ENCODE results near the gene MORN1.

The MORN1 gene

DNA sequence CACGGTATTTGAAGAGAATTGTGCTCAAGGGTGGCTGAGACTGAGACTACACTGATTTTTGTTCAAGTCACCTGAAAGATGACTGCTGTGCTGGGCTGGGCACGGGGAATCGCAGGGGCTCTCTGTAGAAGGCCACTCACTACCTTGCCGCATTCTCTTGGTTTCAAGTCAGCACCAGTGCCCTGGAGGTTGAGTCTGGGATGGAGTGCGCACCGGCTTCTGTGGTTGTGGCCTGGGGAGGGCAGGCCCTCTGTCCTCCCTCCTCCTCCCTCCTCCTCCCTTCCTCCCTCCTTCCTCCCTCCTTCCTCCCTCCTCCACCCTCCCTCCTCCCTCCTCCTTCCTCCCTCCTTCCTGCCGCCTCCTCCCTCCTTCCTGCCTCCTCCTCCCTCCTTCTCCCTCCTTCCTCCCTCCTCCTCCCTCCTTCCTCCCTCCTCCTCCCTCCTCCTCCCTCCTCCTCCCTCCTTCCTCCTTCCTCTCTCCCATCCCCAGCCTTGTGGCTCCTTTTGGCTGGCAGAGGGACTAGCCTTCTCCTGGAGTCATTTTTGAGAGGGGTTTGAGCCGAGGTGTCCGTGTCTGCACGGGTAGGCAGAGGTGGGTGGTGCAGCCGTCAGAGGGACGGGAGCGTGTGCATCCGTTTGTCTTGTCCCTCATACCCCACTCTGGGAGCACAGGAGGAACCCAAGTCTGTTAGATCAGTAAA lies 9.7 kb upstream of the MORN1 start:
- Histone ChIP-seq H3K36me3 (ENCODE audit: control insufficient read depth, insufficient read depth, low read length) (peaks cover 50% of the 10 kb centered on the region), H3K27me3 (replicated peaks; ENCODE audit: control insufficient read depth, insufficient read depth, low read length) (no peaks in the 10 kb centered on the region), H3K4me3 (replicated peaks; ENCODE audit: low read depth, low read length) (no peak overlapping the region)
- TF ChIP-seq, protein P1, sequence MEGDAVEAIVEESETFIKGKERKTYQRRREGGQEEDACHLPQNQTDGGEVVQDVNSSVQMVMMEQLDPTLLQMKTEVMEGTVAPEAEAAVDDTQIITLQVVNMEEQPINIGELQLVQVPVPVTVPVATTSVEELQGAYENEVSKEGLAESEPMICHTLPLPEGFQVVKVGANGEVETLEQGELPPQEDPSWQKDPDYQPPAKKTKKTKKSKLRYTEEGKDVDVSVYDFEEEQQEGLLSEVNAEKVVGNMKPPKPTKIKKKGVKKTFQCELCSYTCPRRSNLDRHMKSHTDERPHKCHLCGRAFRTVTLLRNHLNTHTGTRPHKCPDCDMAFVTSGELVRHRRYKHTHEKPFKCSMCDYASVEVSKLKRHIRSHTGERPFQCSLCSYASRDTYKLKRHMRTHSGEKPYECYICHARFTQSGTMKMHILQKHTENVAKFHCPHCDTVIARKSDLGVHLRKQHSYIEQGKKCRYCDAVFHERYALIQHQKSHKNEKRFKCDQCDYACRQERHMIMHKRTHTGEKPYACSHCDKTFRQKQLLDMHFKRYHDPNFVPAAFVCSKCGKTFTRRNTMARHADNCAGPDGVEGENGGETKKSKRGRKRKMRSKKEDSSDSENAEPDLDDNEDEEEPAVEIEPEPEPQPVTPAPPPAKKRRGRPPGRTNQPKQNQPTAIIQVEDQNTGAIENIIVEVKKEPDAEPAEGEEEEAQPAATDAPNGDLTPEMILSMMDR (IDR thresholded peaks at IDR 0.05; ENCODE audit: insufficient read depth, low read length, poor library complexity, severe bottlenecking), result no peak
- DNase-seq (ENCODE audit: extremely low read depth, insufficient read length), result no peak

DNA sequence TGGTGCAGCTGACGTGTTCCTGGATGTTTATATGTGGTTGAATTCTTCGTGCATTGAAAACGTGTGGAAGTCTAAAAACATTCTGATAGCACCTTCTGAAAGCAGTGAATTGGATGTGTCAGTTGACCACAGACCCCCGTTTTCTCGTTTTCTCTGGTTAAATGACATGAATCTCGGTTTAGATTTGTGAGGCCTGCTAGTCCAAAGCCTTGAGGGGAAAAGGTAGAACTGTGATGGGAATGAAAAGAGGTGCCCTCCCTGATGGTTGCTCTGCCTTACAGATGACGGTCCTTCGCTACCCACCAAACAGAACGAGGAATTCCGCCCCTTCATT lies 9.2 kb upstream of the MORN1 start:
- no peak overlapping the region for H3K4me3 ChIP-seq (replicated peaks; ENCODE audit: low read depth, low read length)
- TF ChIP-seq, protein P1 (IDR thresholded peaks at IDR 0.05; ENCODE audit: insufficient read depth, low read length, poor library complexity, severe bottlenecking), result no peak
- peaks cover 48% of the 10 kb centered on the region for H3K36me3 ChIP-seq (ENCODE audit: control insufficient read depth, insufficient read depth, low read length)

DNA sequence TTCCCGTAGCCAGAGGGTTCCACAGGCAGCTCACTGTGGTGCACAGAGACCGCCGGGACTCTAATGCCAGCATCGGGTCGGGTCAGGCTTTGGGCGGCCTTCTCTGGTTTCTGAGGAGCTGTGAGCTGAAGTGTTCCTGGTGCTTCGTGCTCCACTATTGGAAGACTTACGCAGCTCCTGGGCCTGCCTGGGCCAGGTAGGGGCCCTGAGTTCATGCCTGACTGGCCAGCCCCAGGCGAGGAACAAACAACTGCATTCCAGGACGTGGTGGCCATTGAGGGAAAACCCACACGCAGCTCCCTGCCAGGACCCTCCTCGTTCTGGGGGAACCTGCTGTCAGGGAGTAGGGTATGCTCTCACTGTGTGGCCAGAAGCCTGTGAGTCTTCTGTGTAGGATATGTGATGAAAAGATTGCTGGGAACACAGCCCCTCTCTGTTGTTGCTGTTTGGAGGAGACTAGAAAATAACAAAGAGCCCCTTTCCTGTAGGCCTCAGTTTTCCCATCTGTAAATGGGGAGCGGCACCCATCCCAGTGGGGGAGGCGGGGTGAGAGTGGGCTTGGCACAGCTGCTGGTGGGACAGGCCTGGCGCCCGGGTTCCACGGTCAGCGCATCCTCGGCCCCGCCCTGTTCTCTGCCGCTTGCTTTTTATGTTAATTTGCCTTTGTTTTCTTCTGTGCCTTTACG lies 8.7 kb upstream of the MORN1 start:
- Histone ChIP-seq H3K27me3 (replicated peaks; ENCODE audit: control insufficient read depth, insufficient read depth, low read length) (no peaks in the 10 kb centered on the region), H3K4me3 (replicated peaks; ENCODE audit: low read depth, low read length) (no peak overlapping the region), H3K36me3 (ENCODE audit: control insufficient read depth, insufficient read depth, low read length) (peaks cover 52% of the 10 kb centered on the region)
- DNase-seq (ENCODE audit: extremely low read depth, insufficient read length), result no peak
- TF ChIP-seq, protein P1 (IDR thresholded peaks at IDR 0.05; ENCODE audit: insufficient read depth, low read length, poor library complexity, severe bottlenecking), result no peak

More for the DNA sequence above, 9.2 kb upstream of the MORN1 start:
- H3K27me3 ChIP-seq (replicated peaks; ENCODE audit: control insufficient read depth, insufficient read depth, low read length), result no peaks in the 10 kb centered on the region
- DNase-seq (ENCODE audit: extremely low read depth, insufficient read length), result no peak

DNA sequence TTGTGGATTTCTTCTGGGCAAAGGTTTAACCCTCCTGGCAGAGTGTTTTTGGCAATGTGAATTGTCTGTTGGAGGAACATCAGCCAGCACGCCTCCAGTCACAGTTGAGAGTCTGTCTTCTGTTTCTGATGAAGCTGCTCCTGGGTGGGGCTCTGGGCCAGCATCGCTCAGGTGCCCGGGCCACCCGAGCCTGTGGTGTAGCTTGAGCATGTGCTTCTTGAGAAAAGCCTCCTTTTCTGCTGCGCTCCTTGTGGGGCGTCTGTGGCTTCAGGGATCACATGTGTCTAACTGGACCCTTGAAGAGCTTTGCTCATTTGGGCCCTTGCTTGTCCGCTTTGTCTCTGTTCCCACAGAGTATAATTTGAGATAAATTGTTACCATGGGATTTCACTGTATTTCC lies 7.5 kb upstream of the MORN1 start:
- DNase-seq (ENCODE audit: extremely low read depth, insufficient read length), result no peak
- TF ChIP-seq, protein P1 (IDR thresholded peaks at IDR 0.05; ENCODE audit: insufficient read depth, low read length, poor library complexity, severe bottlenecking), result no peak
- no peak overlapping the region for H3K4me3 ChIP-seq (replicated peaks; ENCODE audit: low read depth, low read length)
- H3K36me3 ChIP-seq (ENCODE audit: control insufficient read depth, insufficient read depth, low read length), result peaks cover 50% of the 10 kb centered on the region
- H3K27me3 ChIP-seq (replicated peaks; ENCODE audit: control insufficient read depth, insufficient read depth, low read length), result no peaks in the 10 kb centered on the region

DNA sequence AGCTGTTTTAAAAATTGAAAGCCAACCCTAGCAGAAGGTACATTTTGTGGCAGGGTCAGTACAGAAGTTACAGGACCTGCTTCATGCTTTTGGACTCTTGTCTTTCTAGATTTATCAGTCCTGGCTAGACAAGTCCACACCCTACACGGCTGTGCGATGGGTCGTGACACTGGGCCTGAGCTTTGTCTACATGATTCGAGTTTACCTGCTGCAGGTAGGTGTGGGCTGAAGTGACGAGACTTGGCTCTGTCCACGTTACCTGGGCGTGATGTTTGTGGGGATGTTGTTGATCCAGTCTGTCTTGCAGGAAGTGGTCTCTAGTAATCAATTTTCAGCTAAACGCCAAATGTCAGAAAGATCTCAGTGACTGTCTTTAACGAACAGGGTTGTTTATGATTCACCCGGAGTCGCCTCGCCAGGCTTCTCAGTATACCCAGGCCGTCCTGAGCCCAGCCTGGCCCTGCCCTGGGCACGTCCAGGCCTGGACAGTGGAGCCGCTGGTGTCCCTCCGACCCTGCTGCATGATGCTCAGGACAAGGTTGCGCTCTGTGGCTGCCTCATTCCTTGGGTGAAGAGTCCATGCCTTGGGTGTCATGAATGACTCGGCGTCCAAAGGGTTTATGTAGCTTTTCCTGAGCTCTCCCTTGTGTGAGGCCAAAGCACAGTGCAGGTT lies 5.8 kb upstream of the MORN1 start:
- Histone ChIP-seq H3K36me3 (ENCODE audit: control insufficient read depth, insufficient read depth, low read length) (peaks cover 47% of the 10 kb centered on the region), H3K27me3 (replicated peaks; ENCODE audit: control insufficient read depth, insufficient read depth, low read length) (no peaks in the 10 kb centered on the region), H3K4me3 (replicated peaks; ENCODE audit: low read depth, low read length) (no peak overlapping the region)
- TF ChIP-seq, protein P1 (IDR thresholded peaks at IDR 0.05; ENCODE audit: insufficient read depth, low read length, poor library complexity, severe bottlenecking), result no peak
- DNase-seq (ENCODE audit: extremely low read depth, insufficient read length), result no peak

All from GM06990 (cell line).